ENCODE results near the gene CARF.

Gene CARF

GRCh38 chr2:202911512-202912341, at the start of gene CARF, which contains the start of gene WDR12:
Gene CARF, plus strand, starts transcription at chr2:202912275. Its CDS starts 29,628 bp downstream, at chr2:202941903.
Gene WDR12, minus strand, starts transcription at chr2:202911673. Its CDS starts 197 bp downstream, at chr2:202911476.
- DNase-seq (ENCODE audit: extremely low read depth, low read depth): peak; percentile 77
- no peak for TF ChIP-seq CTCF (IDR thresholded peaks at IDR 0.05; ENCODE audit: low read depth, low read length)

GRCh38 chr2:202870431-202871299, 41.4 kb upstream of the CARF start:
- peak; percentile 37 for TF ChIP-seq CTCF (IDR thresholded peaks at IDR 0.05; ENCODE audit: low read depth, low read length)

GRCh38 chr2:202871300-202872141, 40.6 kb upstream of the CARF start, which contains the start of gene ICA1L:
Gene ICA1L, minus strand, starts transcription at chr2:202871766. Its CDS starts 42,757 bp downstream, at chr2:202829009.
- no peak; the same call in none of the 2 replicates for TF ChIP-seq CTCF (IDR thresholded peaks at IDR 0.05; ENCODE audit: low read depth, low read length)

More at GRCh38 chr2:202870431-202871299, 41.4 kb upstream of the CARF start:
- no peak for DNase-seq (ENCODE audit: extremely low read depth, low read depth)

GRCh38 chr2:202877699-202878098, 34.4 kb upstream of the CARF start:
- no peak for DNase-seq (ENCODE audit: extremely low read depth, low read depth)
- TF ChIP-seq CTCF (IDR thresholded peaks at IDR 0.05; ENCODE audit: low read depth, low read length): no peak

More at GRCh38 chr2:202871300-202872141, 40.6 kb upstream of the CARF start, which contains the start of gene ICA1L:
- no peak for DNase-seq (ENCODE audit: extremely low read depth, low read depth)

- TF ChIP-seq CTCF (IDR thresholded peaks at IDR 0.05; ENCODE audit: low read depth, low read length): no peak
- no peak for DNase-seq (ENCODE audit: extremely low read depth, low read depth)
Measured at GRCh38 chr2:202881570-202881969, 30.5 kb upstream of the CARF start.

GRCh38 chr2:202883987-202884675, 27.9 kb upstream of the CARF start:
- DNase-seq (ENCODE audit: extremely low read depth, low read depth): no peak
- peak; percentile 3 for TF ChIP-seq CTCF (IDR thresholded peaks at IDR 0.05; ENCODE audit: low read depth, low read length)

All from AG09319 (cell line).